Measurements from ENCODE around the gene SENP7. TPM values are rescaled to one million over a fixed set of nuclear protein-coding genes. Genes with fewer than 3 reads are reported as not detected.
"Not testable (repeated sequence)": the region's sequence is repeated elsewhere in the genome, so short reads cannot be mapped to it uniquely, and the experiment has no call there.

Gene SENP7
- total RNA-seq, 1 experiment from 2014 or later, result 8.6 TPM

GRCh38 chr3:101521211-101521701 is 8.2 kb upstream of the SENP7 start:
- DNase-seq (ENCODE audit: low read depth), result no peak

- peak; percentile 48 for DNase-seq (ENCODE audit: low read depth)
Measured at GRCh38 chr3:101519685-101520365, 6.8 kb upstream of the SENP7 start.

- DNase-seq (ENCODE audit: low read depth), result peak; percentile 82
Measured at GRCh38 chr3:101518421-101518871, 5.4 kb upstream of the SENP7 start.

GRCh38 chr3:101513419-101513986 is 491 bp upstream of the SENP7 start:
- no peak for DNase-seq (ENCODE audit: low read depth)

GRCh38 chr3:101512396-101512645 is 691 bp downstream of the SENP7 start:
- DNase-seq (ENCODE audit: low read depth), result no peak

- peak; percentile 68 for DNase-seq (ENCODE audit: low read depth)
Measured at GRCh38 chr3:101509811-101510210, 3.2 kb downstream of the SENP7 start.

GRCh38 chr3:101509281-101509680 is 3.7 kb downstream of the SENP7 start:
- no peak for DNase-seq (ENCODE audit: low read depth)

- DNase-seq (ENCODE audit: low read depth), result no peak
Measured at GRCh38 chr3:101501783-101502182, 11.2 kb downstream of the SENP7 start.

GRCh38 chr3:101500208-101500607 is 12.8 kb downstream of the SENP7 start:
- DNase-seq (ENCODE audit: low read depth), result no peak

GRCh38 chr3:101497803-101498202 is 15.2 kb downstream of the SENP7 start:
- no peak for DNase-seq (ENCODE audit: low read depth)

- DNase-seq (ENCODE audit: low read depth), result no peak
Measured at GRCh38 chr3:101495552-101495951, 17.5 kb downstream of the SENP7 start.

- DNase-seq (ENCODE audit: low read depth), result peak; percentile 87
Measured at GRCh38 chr3:101484805-101485620, 28.0 kb downstream of the SENP7 start.

- no peak for DNase-seq (ENCODE audit: low read depth)
Measured at GRCh38 chr3:101478980-101479379, 34.0 kb downstream of the SENP7 start.

- not testable (repeated sequence) for DNase-seq (ENCODE audit: low read depth)
Measured at GRCh38 chr3:101474841-101475552, 38.0 kb downstream of the SENP7 start.

GRCh38 chr3:101468676-101469075 is 44.3 kb downstream of the SENP7 start:
- not testable (repeated sequence) for DNase-seq (ENCODE audit: low read depth)

GRCh38 chr3:101467310-101467663 is 45.7 kb downstream of the SENP7 start:
- not testable (repeated sequence) for DNase-seq (ENCODE audit: low read depth)

GRCh38 chr3:101466465-101467309 is 46.3 kb downstream of the SENP7 start:
- no peak for DNase-seq (ENCODE audit: low read depth)

GRCh38 chr3:101464235-101464634 is 48.8 kb downstream of the SENP7 start:
- DNase-seq (ENCODE audit: low read depth), result no peak

GRCh38 chr3:101461451-101461850 is 51.6 kb downstream of the SENP7 start:
- DNase-seq (ENCODE audit: low read depth), result no peak

GRCh38 chr3:101458387-101458786 is 54.6 kb downstream of the SENP7 start:
- DNase-seq (ENCODE audit: low read depth), result no peak

GRCh38 chr3:101454629-101455028 is 58.4 kb downstream of the SENP7 start:
- DNase-seq (ENCODE audit: low read depth), result no peak

Measured in M059J (cell line).